DOHH2 (cell line): Measurements from ENCODE around the gene TMEM63C.

Experiments used
- CTCF ChIP-seq: fragments of 200-600 bp; sonication (generic); IDR thresholded peaks from one replicate; pipeline ENCODE4 v1.5.1; 2014; ENCODE audit warnings: antibody characterized with exemption, mild to moderate bottlenecking, low read depth, low read length; ENCODE audit not compliant: poor library complexity, severe bottlenecking
- EZH2phosphoT487 ChIP-seq: fragments of 200-600 bp; sonication (generic); IDR thresholded peaks from 2 replicates; pipeline ENCODE4 v1.6.1; 2017; ENCODE audit warnings: borderline replicate concordance, mild to moderate bottlenecking, antibody characterized with exemption, low read length, moderate library complexity, mixed read lengths

- TF ChIP-seq CTCF, result no peak
- no peak for TF ChIP-seq EZH2phosphoT487
These were observed 87.5 kb downstream of the TMEM63C start for GRCh38 chr14:77268989-77269600.
